Activated T-cell treated with anti-CD3 and anti-CD28 coated beads, Interleukin-2, amount 50 U/mL, for 48 hours (primary cell): ENCODE data around the gene ASCL5.

Experiments used
- DNase-seq, 2 experiments: peaks; one replicate each; pipeline ENCODE4 v3.0.0-alpha.2; 2020

The ASCL5 gene

DNA sequence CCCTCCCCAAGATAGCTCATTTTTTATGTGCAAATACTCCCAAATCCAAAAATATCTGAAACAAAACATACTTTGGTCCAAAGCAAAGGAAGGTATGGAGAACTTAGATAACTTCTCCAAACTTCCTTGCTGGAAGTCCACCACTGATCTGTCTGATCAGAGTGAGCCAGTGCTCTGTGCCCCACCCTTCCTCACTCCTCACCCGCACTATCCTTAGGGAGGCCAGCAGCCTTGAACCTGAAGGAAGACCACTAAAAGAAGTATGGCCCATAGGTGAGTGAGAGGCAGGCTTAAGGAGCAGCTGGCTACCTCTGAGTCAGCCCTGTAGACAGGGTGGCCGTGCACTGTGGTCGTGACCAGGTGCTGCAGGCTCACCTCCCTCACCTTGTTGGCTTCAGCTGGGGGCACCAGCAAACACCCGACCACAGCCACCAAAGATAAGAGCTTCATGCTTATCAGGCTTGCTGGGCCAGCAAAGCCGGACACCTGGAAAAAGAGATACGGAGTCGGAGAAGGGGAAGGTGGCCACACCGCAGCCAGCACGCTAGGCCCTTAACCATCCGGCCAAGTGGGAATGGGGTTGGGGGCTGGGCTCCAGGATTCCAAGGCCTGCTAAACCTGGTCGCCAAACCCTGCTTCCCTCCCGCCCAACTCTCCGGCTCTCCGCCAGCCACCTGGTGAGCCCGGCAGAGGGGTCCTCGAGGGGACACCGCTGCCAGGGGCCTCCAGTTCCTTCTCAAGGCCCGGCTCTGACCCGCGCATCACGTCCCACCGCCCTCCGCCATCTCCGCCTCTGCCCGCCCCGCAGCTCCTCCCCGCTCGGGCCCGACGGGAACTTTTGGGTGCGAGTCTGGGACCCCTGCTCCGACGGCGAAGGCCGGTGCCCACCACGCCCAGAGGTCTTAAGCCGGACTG, 26.7 kb upstream of the ASCL5 start:
- DNase-seq: no peak

DNA sequence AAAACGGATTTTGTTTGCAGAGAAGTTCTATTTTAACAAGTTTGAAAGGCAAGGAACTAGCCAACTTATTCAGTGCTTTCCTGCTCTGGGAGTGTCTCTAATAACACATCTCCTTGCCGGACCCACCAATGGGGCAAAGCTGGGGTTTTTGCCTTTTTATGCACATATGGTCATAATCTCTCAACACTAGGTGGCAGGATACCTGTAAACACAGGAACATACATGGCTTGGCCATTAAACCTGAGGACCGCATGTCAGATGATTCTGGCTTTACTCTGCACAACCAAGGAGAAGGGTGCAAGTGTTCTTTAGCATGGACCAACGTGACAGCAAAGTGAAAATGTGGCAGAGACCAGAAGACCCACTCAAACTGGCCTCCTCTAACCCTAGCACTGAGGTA, 22.4 kb upstream of the ASCL5 start:
- no peak for DNase-seq

DNA sequence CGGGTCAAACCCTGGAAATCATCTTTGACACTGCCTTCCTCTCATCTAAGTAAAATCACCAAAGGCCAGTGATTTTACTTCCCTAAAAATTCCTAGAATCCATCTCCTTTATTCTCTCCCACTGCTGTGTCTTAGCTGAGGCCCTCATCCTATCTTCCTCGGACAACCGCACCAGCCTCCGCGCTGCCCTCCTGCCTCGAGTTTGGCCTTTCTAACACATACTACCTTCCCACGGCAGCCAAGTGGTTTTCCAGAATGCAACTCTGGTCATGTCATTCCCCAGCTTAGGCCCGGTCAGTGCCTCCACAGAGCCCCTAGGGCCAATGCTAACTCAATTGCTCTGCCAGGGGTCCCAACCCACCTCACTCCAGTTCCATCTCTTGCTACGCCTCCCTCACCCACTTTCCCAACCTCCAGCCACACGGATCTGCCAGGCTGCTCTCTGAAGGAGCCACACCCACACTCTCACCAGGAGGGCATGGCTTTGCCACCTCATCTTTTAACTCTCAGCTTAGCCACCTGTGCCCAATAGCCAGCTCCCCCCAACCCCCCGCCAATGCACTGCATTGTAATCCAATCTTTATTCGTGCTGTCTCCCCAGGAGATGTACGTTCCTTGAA, 20.5 kb upstream of the ASCL5 start:
- no peak for DNase-seq

DNA sequence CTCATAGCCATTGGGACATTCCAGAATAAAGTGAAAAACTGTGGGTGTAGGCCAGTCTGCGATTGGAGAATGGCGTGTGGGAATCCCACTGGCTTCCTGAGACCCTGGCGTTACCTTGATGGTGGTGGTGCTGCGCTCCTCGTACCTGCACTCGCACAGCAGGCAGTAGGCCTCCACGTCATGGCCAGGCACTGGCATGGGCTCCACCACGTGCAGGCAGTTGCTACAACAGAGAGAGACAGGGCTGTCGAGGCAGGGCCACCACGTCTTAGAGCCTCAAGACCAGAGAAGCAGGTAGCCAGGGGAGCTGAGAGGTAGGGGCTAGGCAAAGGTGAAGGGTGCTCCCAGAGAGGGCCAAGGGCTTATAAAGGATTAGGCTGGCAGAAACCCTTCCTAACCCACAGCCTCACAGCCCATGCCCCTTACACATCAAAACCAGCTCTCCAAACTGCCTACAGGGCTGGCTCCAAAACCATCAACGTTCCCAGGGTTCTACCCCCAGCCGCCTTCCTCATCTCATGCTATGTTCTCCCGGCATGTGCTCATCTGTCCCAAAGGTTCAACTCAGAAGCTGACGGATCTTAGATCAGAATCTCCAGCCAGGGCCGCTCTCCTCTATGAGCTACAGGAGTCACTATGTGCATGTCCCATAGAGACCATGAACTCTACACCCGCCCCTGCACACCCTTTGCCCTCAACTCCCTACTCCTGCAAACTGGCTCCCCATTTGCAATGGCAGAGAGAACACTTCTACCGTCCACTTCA, 19.8 kb upstream of the ASCL5 start:
- no peak for DNase-seq

DNA sequence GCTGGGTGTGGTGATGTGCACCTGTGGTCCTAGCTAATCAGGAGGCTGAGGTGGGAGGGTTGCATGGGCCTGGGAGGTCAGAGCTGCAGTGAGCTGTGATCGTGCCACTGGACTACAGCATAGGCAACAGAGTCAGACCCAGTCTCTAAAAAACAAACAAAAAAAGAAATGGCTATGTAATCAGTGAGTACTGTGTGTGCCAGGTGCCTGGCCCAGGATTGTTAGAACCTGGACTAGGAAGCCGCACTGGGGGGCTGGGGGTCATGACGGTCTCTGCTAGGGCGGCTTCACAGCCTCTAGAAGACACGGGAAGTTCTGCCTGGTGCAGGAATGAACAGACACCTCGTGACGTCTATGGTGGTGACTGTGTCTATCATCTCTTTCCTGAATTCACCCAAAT, 18.8 kb upstream of the ASCL5 start:
- DNase-seq: no peak

DNA sequence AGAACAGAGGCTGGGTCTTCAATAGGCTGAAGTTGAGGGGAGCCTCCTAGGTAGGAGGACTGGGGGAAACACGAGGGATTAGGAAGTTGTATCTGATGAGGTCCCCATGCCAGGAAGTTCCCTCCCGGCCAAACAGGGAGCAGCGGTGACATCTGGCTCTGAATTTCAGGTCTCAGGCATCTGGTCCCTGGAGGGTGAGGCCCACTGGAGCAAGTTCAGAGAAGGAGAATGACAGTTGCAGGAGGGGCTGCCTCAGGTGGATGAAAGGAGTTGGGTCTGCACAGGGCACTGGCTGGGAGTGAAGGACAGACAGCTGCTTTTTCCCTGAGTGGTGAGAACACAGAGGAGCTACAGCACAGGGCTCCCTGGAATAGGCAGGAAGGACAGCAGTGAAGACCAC, 18.1 kb upstream of the ASCL5 start:
- DNase-seq: no peak

DNA sequence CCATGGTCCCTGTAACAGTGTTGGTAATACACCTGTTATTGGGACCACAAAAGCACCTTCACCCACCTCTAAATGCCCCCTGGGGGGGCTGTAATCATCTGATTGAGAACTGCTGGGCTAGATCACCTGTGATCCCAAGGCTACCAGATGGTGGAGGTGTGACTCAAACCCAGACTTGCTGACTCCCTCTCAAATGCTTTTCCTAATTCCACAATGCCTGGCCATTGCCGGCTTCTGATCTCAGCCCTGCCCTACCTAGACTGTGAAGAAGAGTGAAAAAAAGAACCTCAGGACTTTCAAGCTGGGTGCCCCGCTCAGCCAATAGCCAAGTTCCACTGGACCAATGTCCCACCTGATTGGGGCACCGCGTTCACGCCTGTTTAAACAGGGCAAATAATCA, 17.7 kb upstream of the ASCL5 start:
- DNase-seq: no peak

DNA sequence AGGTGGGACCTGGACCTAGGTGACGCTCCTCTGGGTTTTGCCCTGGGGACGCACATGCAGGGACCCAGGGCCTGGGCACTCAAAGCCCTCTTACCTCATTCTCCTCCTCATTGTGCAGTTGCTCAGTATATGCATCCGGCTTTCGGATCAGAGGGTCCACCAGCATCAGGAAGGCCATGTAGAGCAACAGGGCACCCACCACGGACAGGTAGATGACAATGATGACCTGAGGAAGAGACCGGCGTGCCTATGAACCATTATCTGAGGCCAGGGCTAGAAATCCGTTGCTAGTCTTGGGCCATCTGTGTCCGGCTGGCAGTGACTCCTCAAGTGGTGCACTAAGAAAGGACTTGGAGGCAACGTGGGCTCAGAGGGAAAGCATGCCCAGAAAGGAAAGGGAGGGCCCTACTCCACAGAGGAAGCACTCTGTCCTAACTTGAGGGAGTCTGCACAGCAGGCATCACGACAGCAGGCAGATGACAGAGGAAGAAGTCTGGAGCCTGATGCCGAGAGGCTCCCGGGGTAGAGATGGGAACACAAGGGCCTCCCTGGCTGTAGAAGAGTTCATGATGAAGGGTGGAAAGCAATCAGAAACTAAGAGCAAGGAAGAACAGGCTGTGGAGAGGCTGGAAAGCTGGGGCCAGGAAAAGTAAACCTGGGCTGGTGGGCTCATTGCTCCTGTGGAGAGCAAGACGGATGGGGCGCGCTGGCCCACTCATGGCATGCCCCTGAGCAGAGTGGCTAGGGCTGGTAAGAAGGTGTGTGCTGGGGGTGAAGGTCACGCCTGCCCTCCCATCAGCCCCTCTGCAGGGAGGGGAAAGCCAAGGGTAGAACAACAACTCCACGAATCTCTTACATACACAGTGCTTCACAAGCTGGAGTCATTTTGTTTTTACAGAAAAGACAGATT, 17.0 kb upstream of the ASCL5 start:
- no peak for DNase-seq

DNA sequence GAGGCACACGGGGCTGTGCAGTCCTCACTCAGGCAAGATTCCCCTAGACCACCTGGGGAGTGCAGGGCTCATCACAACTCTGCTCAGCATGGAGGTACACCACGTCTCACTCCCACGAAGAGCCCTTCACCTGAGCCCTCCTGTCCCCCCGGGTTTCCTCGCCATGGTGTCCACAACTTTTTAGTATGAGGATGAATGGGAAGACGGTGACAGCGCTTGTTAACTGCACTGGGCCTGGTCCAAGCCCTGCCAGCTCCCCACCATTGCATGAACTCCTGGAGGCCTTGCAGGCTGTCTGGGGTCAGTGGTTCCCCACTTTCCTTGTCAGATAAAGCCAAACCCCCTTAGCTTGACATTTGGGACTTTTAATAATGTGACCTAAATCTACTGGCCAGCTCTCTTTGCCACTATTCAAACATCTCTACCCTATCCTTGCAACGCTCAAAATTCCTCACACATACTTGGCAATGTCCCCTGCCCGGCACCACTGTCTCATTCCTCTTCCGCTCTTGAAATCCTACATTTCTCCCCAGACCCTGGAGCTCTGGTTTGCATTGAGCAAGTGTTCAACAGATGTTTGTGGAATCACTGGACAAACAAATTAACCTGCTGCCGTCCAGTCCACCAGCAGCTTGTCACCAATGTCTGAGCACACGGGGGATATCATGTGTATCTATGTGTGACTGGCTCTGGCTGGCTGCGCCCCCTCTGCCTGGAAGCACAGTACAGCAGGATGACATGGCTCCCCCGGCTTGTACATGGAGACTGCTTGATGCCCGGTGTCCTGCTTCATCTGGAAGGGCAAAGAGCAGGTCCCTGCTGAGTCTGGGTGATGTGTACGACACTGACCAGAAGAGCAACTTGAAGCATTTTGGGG, 16.1 kb upstream of the ASCL5 start:
- no peak for DNase-seq

DNA sequence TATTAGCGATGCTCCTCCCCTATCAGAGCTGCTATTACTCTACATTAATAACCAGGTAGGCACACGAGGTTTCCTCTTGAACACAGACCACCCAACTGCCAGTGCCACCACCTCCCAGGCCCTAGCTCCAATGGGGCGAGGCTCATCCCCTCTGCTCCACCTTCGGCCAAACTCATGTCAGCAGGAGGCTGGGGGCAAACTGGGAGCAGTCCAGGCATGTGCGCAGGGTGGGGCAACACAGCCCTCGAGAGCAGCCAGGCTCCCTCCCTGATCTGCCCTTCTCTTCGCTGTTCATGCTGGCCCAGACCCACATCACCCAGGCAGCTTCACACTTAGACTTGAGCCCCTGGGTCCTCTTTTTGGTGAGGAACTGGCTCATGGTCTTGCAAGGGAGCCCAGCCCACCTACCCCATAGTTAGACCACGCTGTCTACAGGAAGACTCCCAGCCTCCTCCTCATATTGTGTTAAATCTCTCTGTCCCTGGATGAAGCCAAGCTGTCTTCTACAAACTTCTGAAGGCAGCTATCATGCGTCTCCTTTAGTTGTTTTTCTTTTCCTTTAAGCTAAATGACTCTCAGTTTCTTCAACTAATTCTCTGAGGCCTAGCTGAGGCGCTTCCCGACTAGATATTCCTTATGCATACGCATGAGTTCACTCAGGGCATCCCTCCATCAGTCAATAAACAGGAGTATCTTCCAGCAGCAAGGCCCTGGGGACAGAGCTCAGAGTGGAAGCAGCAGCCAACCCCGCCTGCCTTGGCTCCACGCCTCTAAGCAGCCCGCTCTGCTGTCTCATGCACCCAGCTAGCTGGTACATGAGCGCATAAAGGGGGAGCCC, 15.2 kb upstream of the ASCL5 start:
- DNase-seq: no peak

DNA sequence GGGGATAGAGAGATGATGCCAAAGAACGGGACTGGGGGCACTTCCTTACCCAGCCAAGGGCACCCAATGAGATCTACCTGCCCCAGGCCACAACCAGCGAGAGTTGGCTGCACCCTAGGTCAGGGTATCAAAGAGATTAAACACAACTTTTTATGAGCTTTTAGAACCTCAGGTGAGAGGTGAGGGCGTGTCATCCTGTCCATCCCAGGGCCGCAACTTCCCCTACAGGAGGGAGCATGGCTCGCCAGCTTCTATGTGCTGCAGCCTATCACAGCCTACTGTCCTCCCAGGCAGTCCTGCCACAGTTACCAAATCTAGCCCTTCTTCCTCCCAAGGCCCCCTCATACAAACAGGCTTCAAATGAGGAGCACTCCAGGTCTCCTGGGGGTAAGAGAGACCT, 14.4 kb upstream of the ASCL5 start:
- DNase-seq: no peak

DNA sequence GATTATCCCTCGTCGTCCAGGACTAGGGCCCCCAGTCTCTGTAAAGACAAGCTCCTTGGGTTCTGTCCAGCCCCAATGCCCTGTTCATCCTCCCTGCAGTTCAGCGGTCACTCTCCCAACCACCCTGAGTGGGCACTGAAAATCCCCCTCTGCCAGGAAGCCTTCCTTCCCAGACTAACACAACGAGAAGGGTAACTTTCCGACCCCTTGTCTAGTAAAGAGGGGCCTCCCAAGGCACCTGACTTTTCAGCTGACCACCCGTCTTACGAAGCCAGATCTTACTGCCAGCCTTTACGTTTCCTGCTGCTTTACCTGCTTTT, 13.9 kb upstream of the ASCL5 start:
- DNase-seq: no peak

DNA sequence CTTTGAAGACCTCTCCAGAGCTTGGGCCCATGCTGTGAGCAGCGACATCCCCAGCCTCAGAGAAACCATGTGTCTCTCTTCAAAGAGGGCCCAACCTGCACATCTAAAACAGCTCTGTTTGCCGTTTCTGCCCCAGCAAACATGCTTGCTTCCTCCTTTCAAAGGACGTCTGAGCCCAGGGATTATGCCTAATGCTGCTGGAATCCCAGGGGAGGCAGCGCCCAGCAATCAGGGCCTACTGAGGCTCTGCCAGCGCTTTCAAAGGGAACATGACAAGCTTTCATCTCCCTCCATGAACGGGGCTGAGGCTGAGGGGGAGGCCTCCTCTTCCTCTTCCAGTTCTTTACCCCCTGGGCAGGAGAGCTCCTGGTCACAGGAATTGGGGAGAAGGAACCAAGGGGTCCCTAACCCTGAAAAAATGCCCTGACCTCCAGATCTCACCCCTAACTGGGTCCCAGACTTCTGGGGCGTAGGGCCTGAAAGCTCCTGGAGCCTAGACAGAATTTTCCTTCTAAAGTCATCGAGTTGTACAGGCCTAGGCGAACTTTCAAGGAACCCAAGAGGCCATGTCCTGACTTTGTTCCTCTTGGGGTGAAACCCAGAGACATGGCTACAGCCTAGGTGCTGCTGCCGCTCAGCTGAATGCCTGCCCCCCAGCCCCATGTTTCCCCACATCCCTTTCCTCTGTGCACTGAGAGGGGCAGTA, 13.4 kb upstream of the ASCL5 start:
- no peak for DNase-seq

DNA sequence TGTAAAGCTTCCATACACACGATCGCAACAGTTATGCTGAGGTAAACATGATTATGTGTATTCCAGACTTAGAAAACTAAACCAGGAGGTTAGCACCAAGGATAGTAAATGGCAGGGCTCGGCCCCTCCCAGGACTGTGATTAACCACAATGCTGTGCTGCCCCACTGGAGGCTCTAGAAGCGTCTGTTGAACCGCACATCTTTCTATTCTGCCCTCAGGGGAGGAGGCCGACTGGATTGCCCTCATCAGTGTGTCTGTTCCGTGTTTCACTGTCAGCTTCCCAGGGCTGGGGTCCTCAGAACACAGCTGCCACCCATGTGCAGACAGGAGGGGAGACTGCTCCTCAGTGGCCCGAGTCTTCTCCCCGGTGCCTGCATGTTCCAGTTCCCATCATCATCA, 12.8 kb upstream of the ASCL5 start:
- no peak for DNase-seq

DNA sequence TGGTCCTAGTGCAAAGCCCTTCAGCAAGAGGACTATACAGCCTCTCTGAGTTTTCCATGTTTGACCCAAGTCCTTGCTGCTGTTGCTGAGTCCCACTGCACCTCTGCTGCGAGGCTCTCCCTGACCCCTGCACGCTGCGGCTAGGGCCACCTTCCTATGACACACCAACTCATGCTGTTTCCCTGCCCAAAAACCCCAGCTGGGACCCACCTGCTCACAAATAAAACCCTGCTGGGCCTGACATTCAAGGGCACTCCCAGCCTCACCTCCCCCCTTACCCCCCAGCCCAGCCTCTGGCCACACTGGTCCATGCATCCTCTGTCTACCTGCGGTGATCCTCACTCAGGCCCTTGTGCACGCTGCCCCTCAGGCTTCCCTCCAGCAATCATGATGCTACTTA, 12.3 kb upstream of the ASCL5 start:
- no peak for DNase-seq

DNA sequence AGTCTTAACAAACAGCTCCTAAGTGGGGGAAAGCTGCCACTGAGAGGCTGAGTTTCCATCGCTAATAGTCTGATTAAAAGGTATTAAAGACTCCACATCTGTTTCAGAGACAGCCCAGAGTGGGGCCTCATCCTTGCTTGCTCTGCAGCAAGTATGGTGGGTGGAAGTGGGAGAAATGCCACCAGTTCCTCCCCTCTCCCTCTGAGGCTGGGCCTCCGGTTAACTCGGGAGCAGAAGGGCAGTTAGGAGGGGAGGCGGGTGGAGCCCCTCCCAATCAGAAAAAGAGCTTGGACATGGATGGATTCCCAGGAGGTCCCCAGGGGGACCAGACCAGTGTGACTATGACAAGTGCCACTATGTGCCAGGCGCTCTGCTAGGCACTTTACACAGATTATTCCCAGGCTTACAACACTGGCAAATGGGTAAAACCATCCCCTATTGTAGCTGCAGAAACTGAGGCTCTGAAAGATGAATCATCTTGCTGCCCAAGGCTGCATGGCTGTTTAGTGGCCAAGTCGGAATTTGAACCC, 11.4 kb upstream of the ASCL5 start:
- DNase-seq: no peak

DNA sequence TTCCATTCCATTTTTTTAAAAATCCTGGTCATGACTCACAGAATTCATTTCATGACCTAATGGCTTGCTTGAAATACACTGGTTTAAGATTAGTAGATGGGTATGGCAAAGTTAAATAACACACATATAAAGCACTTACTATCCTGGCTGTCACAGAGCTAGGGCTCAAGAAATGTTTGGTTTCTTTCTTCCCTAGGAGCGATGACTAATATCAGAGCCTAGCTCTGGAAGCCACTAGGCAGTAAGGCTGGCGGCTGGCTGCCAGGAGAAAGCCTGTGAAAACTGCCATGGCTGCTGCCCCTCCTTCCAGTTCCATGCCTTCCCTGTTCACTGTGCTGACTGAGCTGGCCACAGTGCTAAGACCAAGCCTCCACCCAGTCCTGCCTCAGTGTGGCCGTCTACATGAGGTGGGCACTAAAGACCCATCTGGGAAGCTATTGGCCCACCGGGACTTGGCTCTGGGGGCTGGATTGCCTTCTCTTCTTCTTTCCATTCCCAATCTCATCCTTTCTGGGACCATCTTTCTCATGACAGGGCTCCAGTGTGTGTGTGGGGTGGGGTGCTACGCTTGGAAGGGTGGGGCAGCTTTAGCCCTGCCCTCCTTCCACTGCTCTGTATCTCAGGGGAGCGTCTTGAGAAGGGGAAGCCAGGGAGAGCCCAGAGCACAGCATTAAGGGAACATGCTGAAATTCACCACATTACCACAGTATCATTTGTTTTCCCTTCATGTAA, 10.8 kb upstream of the ASCL5 start:
- no peak for DNase-seq

DNA sequence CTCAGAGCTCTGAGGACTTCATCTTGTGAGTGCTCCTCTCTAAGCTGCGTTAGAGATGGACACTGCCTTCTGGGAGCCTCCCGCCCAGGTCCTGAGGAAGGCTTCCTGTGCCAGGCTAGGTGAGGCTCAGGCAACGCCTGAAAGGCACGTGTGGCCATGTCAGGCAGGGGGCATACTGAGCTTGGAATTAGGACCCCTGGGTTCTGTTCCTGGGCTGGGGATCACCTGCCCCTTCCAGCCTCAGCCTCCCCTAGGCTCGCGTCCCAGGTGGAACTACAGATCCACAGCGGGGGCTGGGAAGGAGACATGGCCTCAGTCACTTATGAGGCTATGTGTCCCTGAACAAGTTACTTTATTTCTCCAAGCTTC, 10.0 kb upstream of the ASCL5 start:
- DNase-seq: no peak

DNA sequence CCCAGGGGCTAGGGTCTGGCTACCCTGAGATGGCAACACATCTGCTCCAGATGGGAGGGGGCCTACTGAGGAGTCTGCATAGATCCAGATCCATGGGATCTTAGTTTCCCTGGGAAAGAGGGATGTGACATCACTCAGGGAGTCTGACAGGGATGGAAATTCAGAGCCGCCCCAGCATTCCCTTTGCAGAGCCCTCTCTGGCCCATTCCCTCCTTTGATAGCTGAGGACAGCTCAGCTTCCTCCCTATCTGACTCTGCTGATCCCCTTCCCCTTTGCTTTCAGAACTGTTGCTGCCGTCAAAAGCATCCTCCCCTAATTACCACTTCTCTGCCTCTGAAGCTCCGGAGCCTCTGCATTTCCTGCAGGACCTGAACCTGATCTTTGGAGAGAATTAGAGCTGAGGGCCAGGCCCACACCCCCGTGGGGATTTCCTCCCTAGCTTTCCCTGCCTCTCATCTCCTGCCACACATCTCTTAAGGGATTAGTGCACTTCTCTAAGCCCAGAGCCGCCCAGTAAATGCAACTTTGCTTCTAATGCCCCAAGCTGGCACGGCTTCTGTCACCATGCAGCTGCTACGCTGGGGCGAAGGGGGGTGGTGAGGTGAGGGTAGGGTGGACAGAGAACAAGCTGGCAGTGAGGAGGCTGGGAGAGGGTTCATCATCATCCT, 9.5 kb upstream of the ASCL5 start:
- DNase-seq: no peak
